Lower lobe of right lung (tissue), 2 donors: ENCODE measurements around the gene SNRPB. TPM values are rescaled to one million over a fixed set of nuclear protein-coding genes. Genes with fewer than 3 reads are reported as not detected.

Experiments
- ATAC-seq, 2 donors: fragments of 200-7000 bp; cut with Tn5 transposase; one replicate each; pipeline ENCODE4 v1.9.1; 2020 to 2022; ENCODE audit warnings: mild to moderate bottlenecking in 2 of 2, moderate library complexity in 2 of 2
- DNase-seq: peaks from one replicate; pipeline ENCODE4 v3.0.0-alpha.2; 2020
- H3K27ac ChIP-seq: fragments of 200-600 bp; one replicate; pipeline ENCODE4 v1.8.0; 2022
- H3K27me3 ChIP-seq: fragments of 200-600 bp; one replicate; pipeline ENCODE4 v1.8.0; 2022; ENCODE audit warnings: low read depth
- H3K36me3 ChIP-seq: fragments of 200-600 bp; one replicate; pipeline ENCODE4 v1.8.0; 2022; ENCODE audit warnings: mild to moderate bottlenecking
- H3K4me1 ChIP-seq: fragments of 200-600 bp; one replicate; pipeline ENCODE4 v1.8.0; 2022
- H3K4me3 ChIP-seq: fragments of 200-600 bp; one replicate; pipeline ENCODE4 v1.8.0; 2022; ENCODE audit warnings: mild to moderate bottlenecking
- H3K9me3 ChIP-seq: fragments of 200-600 bp; one replicate; pipeline ENCODE4 v1.8.0; 2022
- intact Hi-C: fragments of 100-400 bp; cut with DNase I; formaldehyde crosslinking; loops from one replicate; pipeline ENCODE4 v1.11.0; 2022
- total RNA-seq: library from RNA; stranded (reverse); fragmentation: NEBNext Ultra II Directional; extraction: Animal tissue kit (Norgen Biotek cat#: 25700); gene quantifications from one replicate; pipeline ENCODE4 v1.2.1, GENCODE V29; 2021
- TF ChIP-seq, protein P1 (sequence below): fragments of 200-600 bp; IDR thresholded peaks from one replicate; pipeline ENCODE4 v1.8.0; 2022; ENCODE audit warnings: antibody characterized with exemption, mild to moderate bottlenecking
- donor health status: DM: no; HTN: yes; CAD: no; lungs with severe emphysema.

SNRPB gene
- total RNA-seq, 1 donor from 2014 or later: 78.8 TPM

DNA sequence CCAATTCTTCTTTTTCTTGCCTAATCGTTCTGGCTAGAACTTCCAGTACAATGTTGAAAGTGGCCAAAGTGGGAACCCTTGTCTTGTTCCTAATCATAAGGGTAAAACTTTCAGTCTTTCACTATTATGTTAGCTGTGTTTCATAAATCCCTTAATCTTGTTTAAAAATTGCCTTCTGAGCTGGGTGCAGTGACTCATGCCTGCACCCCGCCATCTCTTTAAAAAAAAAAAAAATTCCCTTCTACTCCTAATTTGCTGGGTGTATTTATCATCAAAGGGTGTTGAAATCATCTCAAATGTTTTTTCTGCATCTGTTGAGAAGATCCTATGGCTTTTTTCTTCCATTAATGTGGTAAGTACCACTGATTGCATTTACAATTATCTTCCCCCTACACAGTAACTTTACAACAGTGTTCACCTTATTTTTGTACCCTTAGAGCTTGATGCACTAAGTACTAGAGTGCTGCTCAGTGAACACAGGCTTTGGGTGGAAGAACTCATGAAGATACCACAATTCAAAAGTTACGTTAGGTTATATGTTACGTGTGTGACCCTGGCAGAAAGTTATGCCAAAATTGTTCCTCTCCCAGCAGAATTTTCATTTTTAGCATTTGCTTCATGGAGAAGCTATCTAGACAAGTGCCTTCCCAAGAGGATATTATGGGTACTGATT, 9.7 kb downstream of the SNRPB start:
- Histone ChIP-seq H3K4me1 (no peaks in the 10 kb centered on the region), H3K9me3 (no peaks in the 10 kb centered on the region), H3K36me3 (peaks cover 75% of the 10 kb centered on the region), H3K27ac (no peak overlapping the region), H3K4me3 (no peak overlapping the region), H3K27me3 (no peaks in the 10 kb centered on the region)
- intact Hi-C loops: no loop called here
- ATAC-seq (no peak), DNase-seq (no peak)
- TF ChIP-seq, protein P1, sequence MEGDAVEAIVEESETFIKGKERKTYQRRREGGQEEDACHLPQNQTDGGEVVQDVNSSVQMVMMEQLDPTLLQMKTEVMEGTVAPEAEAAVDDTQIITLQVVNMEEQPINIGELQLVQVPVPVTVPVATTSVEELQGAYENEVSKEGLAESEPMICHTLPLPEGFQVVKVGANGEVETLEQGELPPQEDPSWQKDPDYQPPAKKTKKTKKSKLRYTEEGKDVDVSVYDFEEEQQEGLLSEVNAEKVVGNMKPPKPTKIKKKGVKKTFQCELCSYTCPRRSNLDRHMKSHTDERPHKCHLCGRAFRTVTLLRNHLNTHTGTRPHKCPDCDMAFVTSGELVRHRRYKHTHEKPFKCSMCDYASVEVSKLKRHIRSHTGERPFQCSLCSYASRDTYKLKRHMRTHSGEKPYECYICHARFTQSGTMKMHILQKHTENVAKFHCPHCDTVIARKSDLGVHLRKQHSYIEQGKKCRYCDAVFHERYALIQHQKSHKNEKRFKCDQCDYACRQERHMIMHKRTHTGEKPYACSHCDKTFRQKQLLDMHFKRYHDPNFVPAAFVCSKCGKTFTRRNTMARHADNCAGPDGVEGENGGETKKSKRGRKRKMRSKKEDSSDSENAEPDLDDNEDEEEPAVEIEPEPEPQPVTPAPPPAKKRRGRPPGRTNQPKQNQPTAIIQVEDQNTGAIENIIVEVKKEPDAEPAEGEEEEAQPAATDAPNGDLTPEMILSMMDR: no peak

DNA sequence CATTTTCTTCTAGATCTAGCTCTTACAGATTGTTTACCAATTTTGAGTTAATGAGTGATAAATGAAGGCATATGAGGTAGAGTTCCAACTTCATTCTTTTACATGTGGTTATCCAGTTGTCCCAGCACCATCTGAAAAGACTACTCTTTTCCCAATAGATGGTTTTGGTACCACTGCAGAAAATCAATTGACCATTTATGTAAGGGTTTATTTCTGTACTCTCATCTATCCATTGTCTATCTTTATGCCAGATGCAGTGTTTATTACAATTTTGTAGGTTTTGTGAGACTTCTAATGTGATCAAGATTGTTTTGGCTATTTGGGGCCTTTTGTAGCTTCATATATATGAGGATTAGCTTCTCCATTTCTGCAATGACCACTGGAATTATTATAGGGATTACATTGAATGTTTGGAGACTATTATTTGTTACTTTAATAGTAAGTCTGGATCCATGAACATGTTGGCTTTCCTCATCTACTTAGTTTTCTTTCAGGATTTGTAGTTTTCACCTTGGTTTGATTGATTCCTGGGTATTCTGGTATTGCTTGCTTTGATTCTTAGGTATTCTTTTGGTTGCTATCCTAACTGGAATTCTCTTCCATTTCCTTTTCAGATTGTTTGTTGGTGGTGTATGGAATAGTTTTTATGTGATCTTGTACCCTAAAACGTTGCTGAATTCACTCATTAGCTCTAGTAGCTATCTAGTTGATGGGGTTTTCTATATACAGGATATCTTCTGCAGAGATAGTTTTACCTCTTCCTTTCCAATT, 10.4 kb downstream of the SNRPB start:
- no peak for ATAC-seq
- Histone ChIP-seq H3K27me3 (no peaks in the 10 kb centered on the region), H3K36me3 (peaks cover 68% of the 10 kb centered on the region), H3K4me1 (no peaks in the 10 kb centered on the region), H3K9me3 (no peaks in the 10 kb centered on the region), H3K4me3 (no peak overlapping the region), H3K27ac (no peak overlapping the region)
- intact Hi-C loops: no loop called here
- DNase-seq: no peak
- TF ChIP-seq, protein P1: no peak

DNA sequence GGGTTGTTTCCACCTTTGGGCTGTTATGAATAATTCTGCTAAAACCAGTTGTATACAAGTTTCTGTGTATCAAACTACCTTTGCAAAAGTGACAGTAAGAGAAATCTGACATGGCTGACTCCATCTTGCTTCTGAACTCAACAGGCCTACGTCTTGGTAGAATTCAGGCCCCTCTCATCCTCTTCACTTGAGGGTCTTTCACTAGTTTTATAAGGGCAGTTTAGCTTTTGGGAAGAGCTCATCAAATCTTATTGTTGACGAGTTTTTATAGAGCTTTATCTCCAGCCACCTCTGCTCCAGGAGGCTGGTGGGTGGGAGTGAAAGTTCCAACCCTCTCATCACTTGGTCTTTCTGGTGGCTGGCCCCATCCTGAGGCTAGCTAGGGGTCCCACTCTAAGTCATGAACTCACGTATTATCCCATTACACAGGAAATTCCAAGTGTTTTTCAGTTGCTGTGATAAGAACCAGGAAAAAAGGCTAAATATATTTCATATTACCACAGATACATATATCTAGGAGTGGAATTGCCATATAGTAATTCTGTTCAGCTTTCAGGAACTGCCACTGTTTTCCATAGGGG, 11.6 kb downstream of the SNRPB start:
- Histone ChIP-seq H3K4me1 (no peaks in the 10 kb centered on the region), H3K27me3 (no peaks in the 10 kb centered on the region), H3K27ac (no peak overlapping the region), H3K9me3 (no peaks in the 10 kb centered on the region), H3K4me3 (no peak overlapping the region), H3K36me3 (peaks cover 56% of the 10 kb centered on the region)
- intact Hi-C loops: no loop called here
- TF ChIP-seq, protein P1: no peak
- DNase-seq (no peak), ATAC-seq (no peak)

DNA sequence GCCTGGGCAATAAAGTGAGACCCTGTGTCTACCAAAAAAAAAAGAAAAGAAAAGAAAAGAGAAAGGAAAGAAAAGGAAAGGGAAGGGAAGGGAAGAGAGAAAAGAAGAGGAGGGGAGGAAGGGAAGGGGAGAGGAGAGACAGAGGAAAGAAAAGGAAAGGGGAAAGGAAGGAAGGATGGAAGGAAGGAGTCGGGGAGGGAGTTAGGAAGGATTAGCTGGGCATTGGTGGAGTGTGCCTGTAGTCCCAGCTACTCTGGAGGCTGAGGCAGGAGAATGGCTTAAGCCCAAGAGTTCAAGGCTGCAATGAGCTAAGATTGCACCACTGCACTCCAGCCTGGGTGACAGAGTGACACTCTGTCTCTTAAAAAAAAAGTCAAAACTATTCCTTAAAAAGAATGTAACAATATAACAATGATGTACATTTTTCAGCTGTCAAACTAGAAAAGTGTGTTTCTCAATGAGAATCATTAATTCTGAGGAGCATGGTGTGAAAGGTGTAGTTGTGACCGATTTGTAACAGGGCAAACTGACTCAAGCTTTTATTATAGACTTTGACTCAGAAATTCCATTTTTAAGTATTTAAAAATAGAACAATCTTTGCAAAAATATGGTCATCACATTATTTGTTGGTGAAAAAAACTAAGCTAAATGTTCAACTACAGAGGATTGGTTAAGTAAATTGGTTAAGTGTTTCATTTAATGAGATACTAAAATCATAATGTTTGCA, 14.7 kb downstream of the SNRPB start:
- DNase-seq (no peak), ATAC-seq (no peak)
- no peak overlapping the region for H3K4me3 ChIP-seq
- H3K9me3 ChIP-seq: no peaks in the 10 kb centered on the region
- TF ChIP-seq, protein P1: no peak
- intact Hi-C loops: no loop called here
- no peaks in the 10 kb centered on the region for H3K4me1 ChIP-seq
- H3K36me3 ChIP-seq: peaks cover 25% of the 10 kb centered on the region
- no peaks in the 10 kb centered on the region for H3K27me3 ChIP-seq
- no peak overlapping the region for H3K27ac ChIP-seq

DNA sequence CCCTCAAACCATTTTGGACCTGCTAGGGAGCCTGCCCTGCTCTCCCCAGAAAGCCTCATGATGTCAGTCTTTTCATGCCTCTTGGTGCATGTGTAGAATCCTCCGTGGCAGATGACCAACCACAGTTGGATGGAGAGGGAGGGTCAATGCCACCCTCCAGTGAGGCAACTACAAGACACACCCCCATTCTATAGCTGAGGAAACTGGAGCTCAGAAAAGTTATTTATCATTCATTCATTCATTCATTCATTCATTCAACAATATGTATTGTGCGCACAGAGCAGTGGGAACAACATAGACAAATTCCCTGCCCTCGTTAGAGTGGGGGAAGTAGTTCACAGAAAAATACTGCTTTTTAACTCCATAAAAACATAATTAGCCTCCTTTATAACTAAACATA, 16.8 kb downstream of the SNRPB start:
- no peak overlapping the region for H3K4me3 ChIP-seq
- DNase-seq (no peak), ATAC-seq (no peak)
- H3K27ac ChIP-seq: no peak overlapping the region
- no peaks in the 10 kb centered on the region for H3K9me3 ChIP-seq
- H3K27me3 ChIP-seq: no peaks in the 10 kb centered on the region
- peaks cover 4% of the 10 kb centered on the region for H3K36me3 ChIP-seq
- no peaks in the 10 kb centered on the region for H3K4me1 ChIP-seq
- intact Hi-C loops: no loop called here
- TF ChIP-seq, protein P1: no peak
